HG02798 (cell line): ENCODE measurements around the gene PAX2.

ENCODE experiments used
- ATAC-seq: cut with Tn5 transposase; IDR thresholded peaks from one replicate; pipeline ENCODE4 v1.9.1; 2021; ENCODE audit warnings: mild to moderate bottlenecking; ENCODE audit not compliant: unreplicated experiment, poor library complexity

The PAX2 gene

DNA sequence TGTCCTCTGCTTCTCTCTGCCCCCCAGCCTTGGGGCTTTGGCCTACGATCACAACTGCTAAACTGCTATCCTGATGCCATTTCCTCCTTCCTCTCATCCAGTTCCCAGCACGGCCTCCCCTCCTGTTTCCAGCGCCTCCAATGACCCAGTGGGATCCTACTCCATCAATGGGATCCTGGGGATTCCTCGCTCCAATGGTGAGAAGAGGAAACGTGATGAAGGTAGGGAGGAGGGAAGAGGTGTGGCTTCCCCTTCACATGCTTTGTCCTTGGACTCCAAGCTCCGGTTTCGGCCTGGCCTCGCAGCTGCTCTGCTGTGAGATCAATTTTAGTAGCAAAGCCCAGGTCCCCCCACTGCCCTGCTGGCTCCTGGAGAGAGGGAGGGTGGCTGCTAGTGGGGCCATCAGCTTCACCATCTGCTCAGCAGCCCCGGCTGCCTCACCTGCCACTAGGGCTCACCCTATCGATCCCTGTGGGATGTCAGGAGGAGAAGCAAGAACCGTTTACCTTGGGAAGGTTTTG is 35.8 kb downstream of the PAX2 start:
- no peak for ATAC-seq

DNA sequence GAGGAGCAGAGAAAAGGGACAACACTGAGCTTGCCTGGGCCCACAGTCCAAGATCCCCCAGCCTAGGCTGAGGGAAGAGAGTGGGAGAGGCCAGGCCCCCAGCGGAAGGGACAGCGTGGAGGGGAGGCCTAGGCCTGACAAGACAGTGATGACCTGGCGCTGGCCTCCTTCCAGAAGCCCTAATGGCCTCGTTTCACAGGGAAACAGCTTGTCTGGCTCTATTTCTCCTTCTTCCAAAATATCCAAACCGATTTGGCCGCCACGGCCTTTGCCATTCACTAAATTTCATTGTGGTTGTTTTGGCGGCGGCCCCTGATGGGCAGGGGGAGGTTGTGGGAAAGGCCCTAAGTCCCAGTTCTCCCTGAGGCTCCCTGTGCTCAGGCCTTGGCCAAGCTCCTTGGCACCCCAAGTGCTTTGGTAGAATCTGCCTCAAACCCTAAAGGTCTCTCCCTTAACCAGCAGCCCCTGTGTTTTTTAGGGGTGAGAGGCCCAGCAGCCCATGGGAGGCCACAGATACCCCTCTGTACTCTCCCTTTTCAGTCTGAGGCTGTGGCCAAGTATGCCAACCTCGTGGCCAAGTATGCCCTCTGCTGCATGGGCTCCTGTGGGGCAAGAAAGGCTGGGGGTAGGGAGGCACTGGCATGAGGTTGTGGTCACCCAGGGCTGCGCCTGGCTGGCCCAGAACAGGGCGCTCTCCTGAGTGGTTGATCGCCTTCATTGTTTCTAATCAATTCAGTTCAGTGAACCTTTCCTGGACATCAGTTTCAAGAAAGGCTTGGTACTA is 37.3 kb downstream of the PAX2 start:
- no peak for ATAC-seq

DNA sequence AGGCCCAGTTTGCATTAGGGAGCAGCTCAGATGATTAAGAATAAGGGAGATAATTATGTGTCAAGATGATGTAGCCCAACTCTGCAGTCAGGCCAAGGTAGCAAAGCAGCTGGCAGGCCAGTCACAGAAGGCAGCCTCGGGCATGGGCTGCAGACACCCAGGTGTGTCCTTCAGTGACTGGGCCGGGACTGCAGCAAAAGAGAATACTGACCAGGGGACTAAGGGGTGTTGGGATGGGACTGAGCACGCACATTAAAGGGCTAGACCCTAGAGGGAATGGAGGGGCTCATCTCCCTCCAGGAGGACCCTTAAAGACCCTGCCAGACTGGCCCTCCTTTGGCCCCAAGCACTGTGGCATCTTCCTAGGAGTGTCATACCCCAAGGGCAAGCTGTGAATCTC is 38.7 kb downstream of the PAX2 start:
- ATAC-seq: no peak

- no peak for ATAC-seq
Measured at GRCh38 chr10:100786591-100786990, 41.2 kb downstream of the PAX2 start.

DNA sequence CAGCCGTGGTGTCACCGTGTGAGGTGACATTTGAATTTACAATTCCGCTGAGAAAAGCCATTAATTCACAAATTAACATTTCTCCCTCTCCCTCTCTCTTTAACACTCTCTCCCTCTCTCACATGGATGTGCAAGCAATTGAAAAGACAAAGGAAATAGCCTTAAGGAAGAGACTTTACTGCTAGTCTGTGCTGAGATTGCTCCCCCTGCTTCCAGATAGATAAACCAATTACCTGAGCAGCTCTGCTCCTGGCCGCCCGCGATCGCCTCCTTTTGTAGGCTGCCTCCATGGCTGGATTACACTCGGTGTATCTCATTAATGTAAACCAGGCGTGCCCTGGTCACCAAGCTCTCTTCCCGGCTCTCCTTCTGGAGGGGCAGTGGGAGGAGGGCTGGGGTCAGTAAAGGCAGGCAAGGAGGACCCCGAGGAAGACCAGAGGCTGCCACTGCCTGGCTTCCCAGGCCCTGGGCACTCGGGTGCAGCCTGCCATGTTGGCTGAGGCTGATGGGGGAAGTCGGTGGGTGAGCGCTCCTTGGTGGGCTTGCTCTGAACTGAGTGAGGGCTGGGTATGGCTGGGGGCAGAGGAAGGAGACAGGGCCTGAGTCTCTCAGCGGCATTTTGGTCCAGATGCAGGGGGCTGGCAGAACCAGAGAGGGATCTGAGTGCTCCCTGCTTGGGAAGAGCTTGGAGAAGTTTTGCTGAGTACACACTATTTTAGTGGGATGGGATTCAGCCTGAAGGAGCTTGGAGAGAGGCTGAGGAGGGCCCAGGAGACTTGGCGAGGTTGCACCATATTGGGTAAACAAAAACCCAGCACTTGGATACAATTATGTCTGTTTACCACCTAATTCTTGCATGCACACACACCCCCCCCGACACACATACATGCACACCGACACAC is 42.9 kb downstream of the PAX2 start:
- no peak for ATAC-seq

DNA sequence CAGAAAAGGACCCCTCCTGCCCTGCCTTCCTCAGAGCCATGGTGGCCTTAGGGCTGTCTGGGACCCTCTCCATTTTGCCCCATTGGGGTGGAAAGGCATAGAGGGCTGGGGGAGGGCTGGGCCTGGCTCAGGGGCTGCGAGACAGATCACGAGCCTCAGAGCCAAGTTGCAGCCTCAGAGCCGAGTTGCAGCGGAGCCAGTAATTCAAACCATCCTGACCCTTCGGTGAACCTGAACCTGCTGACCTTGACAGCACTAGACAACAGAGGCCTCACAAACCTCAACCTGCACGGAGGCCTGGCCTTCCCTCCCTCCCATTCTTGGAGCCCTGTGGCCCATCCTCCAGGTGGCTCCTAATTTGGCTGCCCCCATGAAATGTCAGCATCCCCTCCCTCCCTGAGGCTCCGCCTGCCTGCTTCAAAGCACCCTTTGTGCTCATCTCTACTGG is 45.4 kb downstream of the PAX2 start:
- ATAC-seq: no peak

GRCh38 chr10:100791369-100792058 is 46.1 kb downstream of the PAX2 start:
- ATAC-seq: no peak

DNA sequence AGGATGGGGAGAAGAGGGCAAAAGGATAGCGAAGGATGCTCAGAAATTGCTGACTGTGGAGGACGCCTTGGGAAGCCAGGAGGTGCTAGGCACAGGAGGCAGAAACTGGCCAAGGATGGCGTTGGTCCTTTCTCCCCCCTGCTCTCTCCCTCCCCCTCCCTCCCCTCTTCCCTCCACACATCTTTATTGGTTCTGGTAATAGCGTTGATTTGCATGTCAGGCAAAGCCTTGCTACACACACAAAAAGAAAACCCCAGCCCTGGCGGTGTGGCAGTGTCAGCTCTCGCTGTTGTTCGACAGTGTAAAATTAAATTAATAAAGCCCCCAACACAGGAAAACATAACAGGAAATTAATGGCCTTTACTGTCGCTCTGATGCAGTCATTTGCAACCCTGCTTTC is 47.2 kb downstream of the PAX2 start:
- no peak for ATAC-seq

DNA sequence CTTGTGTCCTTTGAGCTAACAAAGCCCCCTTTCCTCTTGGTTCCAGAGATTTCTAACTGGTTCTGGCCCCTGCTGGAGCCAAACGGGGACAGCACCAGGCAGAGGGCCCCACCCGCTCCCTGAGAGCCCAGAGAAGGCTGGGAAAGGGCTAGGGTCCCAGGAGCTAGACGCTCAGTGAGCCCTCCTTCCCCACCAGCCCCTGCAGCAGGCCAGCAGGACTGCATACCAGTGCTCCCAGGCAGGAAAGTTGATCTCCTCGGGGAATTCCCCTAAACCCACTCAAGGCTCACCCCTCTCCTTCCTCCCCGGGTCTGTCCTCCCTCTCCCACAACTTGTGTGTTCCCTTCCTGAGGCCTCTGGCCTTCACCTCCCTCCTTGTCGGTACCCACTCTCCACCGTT is 47.7 kb downstream of the PAX2 start:
- ATAC-seq: no peak

GRCh38 chr10:100799881-100800280 is 54.5 kb downstream of the PAX2 start:
- ATAC-seq: no peak

GRCh38 chr10:100800931-100801330 is 55.5 kb downstream of the PAX2 start:
- ATAC-seq: no peak

- no peak for ATAC-seq
Measured at GRCh38 chr10:100802196-100802595, 56.8 kb downstream of the PAX2 start.

DNA sequence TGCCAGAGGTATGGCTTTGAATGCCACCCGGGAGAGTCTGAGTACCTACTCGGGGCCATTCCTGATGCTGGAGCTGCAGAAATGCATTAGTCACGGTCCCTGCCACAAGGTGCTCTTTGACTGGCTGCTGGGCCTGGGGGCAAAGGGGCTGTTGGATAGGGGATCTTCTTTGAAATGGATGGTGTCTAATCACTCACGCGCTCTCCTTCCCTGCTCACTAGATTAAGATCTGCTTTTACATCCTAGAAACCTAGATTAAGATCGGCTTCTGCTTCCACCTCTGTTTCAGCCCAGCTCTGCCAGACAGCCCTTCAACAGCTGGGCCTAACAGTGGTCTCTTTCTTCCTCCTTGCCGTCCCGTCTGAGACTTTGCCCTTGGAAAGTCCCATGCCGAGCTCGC is 57.2 kb downstream of the PAX2 start:
- ATAC-seq: no peak

GRCh38 chr10:100803492-100803891 is 58.1 kb downstream of the PAX2 start:
- no peak for ATAC-seq

DNA sequence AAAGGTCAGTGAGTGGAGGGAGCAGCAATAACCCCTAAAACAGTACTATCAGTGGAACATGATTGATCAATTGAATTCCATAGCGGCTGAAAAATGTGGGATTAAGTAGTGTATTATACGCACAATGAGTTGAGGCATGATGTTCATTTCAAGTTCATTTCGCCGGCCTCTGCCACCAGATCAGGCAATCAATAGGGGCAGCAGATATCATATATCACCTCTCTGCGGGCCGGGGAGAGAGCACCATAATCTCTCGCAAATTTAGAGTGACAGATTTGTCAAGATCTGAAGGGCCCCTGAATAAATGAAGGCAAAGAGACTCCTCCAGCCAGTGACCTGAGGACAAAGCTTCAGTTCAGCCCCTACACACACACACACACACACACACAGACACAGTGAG is 58.5 kb downstream of the PAX2 start:
- no peak for ATAC-seq

DNA sequence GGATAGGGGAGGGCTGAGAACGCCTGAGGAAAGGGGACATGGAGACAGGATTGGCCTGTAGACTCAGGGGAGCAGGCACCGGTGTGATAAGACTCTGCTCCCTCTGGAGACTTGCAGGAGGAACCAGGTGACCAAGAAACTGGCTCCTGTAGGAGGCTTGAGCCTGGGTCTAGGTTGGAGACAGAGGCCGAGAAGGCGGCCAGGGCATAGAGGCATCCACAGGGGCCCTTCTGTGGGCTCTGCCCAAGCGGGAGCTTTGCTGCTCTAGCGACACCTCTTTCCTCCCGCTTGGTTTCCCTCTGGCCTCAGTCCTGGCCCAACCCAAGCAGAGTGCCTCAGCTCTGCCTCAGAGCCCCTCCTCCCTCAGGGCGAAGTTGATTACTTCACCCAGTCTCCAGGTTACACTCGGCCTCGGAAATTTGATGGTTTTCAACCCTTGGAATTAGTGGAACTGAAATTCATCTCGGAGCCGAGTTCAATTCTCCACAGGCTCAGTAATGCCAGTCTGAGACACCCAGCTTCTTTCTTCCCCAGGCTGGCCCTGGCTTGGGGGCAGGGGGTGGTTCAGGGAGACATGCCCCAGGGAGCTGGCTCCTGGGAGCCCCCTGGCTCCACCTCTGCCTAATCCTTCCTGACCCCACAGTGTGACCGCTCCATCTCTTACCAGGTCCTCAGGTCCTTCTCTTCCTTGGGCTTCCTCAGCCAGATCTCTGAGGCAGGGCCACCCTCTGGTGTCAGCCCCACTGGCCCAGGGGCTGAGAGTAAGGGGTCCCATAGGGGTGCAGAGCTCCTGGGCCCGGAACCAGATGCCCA is 60.4 kb downstream of the PAX2 start:
- no peak for ATAC-seq

- ATAC-seq: no peak
Measured at GRCh38 chr10:100806356-100806645, 60.9 kb downstream of the PAX2 start.

DNA sequence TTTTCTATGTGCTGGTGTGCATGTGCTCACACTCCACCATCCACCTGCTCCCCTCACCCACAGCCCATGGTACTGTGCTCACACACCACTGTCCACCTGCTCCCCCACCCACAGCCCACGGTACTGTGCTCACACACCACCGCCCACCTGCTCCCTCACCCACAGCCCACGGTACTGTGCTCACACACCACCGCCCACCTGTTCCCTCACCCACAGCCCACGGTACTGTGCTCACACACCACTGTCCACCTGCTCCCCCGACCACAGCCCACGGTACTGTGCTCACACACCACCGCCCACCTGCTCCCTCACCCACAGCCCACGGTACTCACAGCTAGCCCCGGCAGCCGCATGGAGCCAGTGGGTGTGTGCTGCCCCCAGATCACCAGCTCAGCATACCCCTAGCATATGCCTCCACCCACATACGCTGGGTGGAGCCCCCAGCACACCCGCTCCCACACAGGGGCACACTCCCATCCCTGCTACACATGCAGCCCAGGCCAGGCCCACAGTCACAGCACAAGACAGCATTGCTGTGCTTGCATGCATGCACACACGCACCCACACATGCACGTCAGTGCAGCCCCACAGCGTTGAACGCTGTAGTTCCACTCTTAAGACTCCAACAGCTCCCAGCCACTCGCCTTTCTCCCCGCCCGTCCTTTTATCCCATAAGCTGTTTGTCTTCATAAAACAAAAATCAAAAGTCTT is 62.0 kb downstream of the PAX2 start:
- ATAC-seq: no peak

DNA sequence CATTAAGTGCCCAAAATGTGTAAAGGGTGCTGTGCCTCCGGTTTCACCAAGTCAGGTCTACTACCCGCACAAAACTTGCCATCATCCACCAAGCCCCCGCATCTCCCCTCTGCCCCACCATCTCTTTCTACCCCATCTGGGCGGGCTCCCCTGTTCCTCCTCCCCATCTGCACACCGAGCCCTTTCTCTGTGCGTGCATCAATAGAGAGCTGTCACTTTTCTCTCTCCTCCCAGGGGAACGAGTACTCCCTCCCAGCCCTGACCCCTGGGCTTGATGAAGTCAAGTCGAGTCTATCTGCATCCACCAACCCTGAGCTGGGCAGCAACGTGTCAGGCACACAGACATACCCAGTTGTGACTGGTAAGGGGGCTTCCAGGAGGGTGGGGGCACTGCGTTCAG is 63.5 kb downstream of the PAX2 start:
- ATAC-seq: no peak
